Naive thymus-derived CD4-positive, alpha-beta T cell (primary cell): Measurements from ENCODE around the gene CFAP54. TPM values are rescaled to one million over a fixed set of nuclear protein-coding genes. Genes with fewer than 3 reads are reported as not detected.
"Not testable (repeated sequence)": the region's sequence is repeated elsewhere in the genome, so short reads cannot be mapped to it uniquely, and the experiment has no call there.

Source experiments
- ATAC-seq: fragments of 150-1000 bp; cut with Tn5 transposase; 2 replicates; pipeline ENCODE4 v1.10.0; 2021; ENCODE audit warnings: mild to moderate bottlenecking, moderate library complexity
- CTCF ChIA-PET: fragments of 350-600 bp; sonication (Branson Sonifier 250); formaldehyde crosslinking; loops from one replicate; lab custom pipeline; 2021; ENCODE audit warnings: antibody characterized with exemption; lab: Charles Lee
- POLR2A ChIA-PET: fragments of 350-600 bp; sonication (Branson Sonifier 250); formaldehyde crosslinking; loops from one replicate; lab custom pipeline; 2021; ENCODE audit warnings: antibody characterized with exemption, inconsistent platforms; lab: Charles Lee
- DNase-seq, 9 donors: peaks; one replicate each; pipeline versions ENCODE4 v3.0.0 to v3.0.0-alpha.2; 2020 to 2022; ENCODE audit warnings: mixed read lengths in 1 of 9
- H3K27ac ChIP-seq: one replicate; pipeline ENCODE4 v1.7.0; 2013; ENCODE audit warnings: mild to moderate bottlenecking, low read depth, low read length, moderate library complexity
- H3K27me3 ChIP-seq, 2 donors: one replicate each; pipeline ENCODE4 v1.7.0; 2013; ENCODE audit warnings: low read length in 2 of 2, mild to moderate bottlenecking in 2 of 2, moderate library complexity in 2 of 2; ENCODE audit not compliant: control insufficient read depth in 2 of 2, insufficient read depth in 2 of 2
- H3K36me3 ChIP-seq, 3 experiments: 1 replicate in 2 of 3; 2 replicates in 1 of 3; pipeline ENCODE4 v1.7.0; 2013; ENCODE audit warnings: low read length in 3 of 3, mild to moderate bottlenecking in 3 of 3, moderate library complexity in 1 of 3; ENCODE audit not compliant: insufficient read depth in 3 of 3, control insufficient read depth in 2 of 3
- H3K4me1 ChIP-seq, 2 donors: one replicate each; pipeline ENCODE4 v1.7.0; 2013; ENCODE audit warnings: low read length in 2 of 2, mild to moderate bottlenecking in 2 of 2, moderate library complexity in 1 of 2; ENCODE audit not compliant: control insufficient read depth in 2 of 2, insufficient read depth in 2 of 2
- H3K4me3 ChIP-seq: 2 replicates; pipeline ENCODE4 v1.7.0; 2013; ENCODE audit warnings: mild to moderate bottlenecking, low read length
- H3K9me3 ChIP-seq, 3 experiments: 1 replicate in 2 of 3; 2 replicates in 1 of 3; pipeline ENCODE4 v1.7.0; 2013; ENCODE audit warnings: low read length in 3 of 3; ENCODE audit not compliant: control insufficient read depth in 2 of 3
- H3K27ac Mint-ChIP-seq, 9 donors: one replicate each; pipeline ENCODE4 v1.8.0; 2020 to 2022; ENCODE audit warnings: mixed read lengths in 9 of 9, mild to moderate bottlenecking in 8 of 9, moderate library complexity in 5 of 9, inconsistent platforms in 2 of 9
- H3K27me3 Mint-ChIP-seq, 5 donors: one replicate each; pipeline ENCODE4 v1.8.0; 2021 to 2022; ENCODE audit warnings: mixed read lengths in 5 of 5, mild to moderate bottlenecking in 1 of 5
- H3K36me3 Mint-ChIP-seq, 5 donors: one replicate each; pipeline ENCODE4 v1.8.0; 2020 to 2022; ENCODE audit warnings: mixed read lengths in 5 of 5, mild to moderate bottlenecking in 3 of 5, inconsistent platforms in 1 of 5
- H3K4me1 Mint-ChIP-seq, 7 donors: one replicate each; pipeline ENCODE4 v1.8.0; 2020 to 2022; ENCODE audit warnings: mixed read lengths in 7 of 7, mild to moderate bottlenecking in 3 of 7, inconsistent platforms in 1 of 7
- H3K4me3 Mint-ChIP-seq, 10 donors: one replicate each; pipeline ENCODE4 v1.8.0; 2020 to 2022; ENCODE audit warnings: mild to moderate bottlenecking in 10 of 10, mixed read lengths in 10 of 10, moderate library complexity in 6 of 10, inconsistent platforms in 2 of 10
- H3K9me3 Mint-ChIP-seq, 11 donors: one replicate each; pipeline ENCODE4 v1.8.0; 2020 to 2022; ENCODE audit warnings: mixed read lengths in 11 of 11, mild to moderate bottlenecking in 4 of 11, inconsistent platforms in 1 of 11, moderate library complexity in 1 of 11
- intact Hi-C, 2 donors: fragments of 100-400 bp; cut with micrococcal nuclease; formaldehyde crosslinking; loops; one replicate each; pipeline ENCODE4 v1.15.1; 2023
- polyA plus RNA-seq, 2 donors: library from polyadenylated mRNA; unstranded; fragments of 300-500 nt; fragmentation: Illumina TruSeq; gene quantifications; one replicate each; pipeline ENCODE4 v1.2.3, GENCODE V29; 2021
- total RNA-seq, 6 experiments: library from RNA in 5 of 6; stranded (reverse) in 5 of 6; gene quantifications; 1 replicate in 5 of 6; 2 replicates in 1 of 6; pipeline ENCODE4 v1.2.3 and lab custom pipeline; 2021 to 2026

The CFAP54 gene
- total and polyA plus RNA-seq, 7 experiments from 2014 or later, result 0.07 to 0.93 (median 0.27) TPM; not detected in 1

DNA sequence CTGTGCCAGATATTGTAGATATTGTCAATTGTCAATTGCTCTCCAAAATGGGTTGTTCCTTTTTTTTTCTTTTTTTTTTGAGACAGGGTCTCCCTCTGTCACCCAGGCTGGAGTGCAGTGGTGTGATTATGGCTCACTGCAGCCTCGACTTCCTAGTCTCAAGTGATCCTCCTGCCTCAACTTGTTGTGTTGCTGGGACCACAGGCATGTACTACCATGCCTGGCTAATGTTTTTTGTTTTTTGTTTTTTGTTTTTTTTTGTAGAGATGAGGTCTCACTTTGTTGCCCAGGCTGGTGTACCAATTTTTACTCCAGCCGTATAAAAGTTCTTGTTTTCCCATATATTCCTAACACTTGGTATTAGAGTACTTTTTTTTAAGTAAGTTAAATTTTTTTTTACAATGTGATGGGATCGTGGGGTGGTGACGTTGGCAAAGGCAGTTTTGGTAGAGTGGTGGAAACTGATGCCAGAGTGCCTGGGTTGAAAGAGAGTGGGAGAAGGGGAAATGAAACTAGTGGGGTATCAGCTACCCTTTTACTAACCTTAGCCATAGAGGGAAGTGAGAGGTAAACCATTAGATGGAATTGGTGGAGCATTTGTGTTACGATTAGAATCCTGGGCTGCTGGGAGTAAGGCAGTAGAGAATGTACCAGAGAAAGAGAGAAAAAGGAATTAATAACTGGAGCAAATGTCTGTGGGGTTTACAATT is 33.0 kb upstream of the CFAP54 start:
- Histone ChIP-seq H3K4me3 (no peak overlapping the region), H3K9me3 (no peaks in the 10 kb centered on the region), H3K36me3 (no peaks in the 10 kb centered on the region), H3K27me3 (no peaks in the 10 kb centered on the region), H3K4me1 (no peaks in the 10 kb centered on the region), H3K27ac (no peak overlapping the region)
- POLR2A ChIA-PET, result interaction anchor here (0.7 kb wide), 1 partner anchor 452 kb away, joined by 3 read pairs; no protein-coding TSS in a partner anchor
- peaks cover 0 to 5% (median 0%) of the 10 kb centered on the region in 11 donors for H3K9me3 Mint-ChIP-seq
- peak overlapping the region in 1 of 9 donors; percentile 59 for H3K27ac Mint-ChIP-seq
- ATAC-seq, result peak; percentile 46
- CTCF ChIA-PET, result interaction anchor here (1.9 kb wide), 1 partner anchor 11 kb away, joined by 5 read pairs; no protein-coding TSS in a partner anchor
- H3K36me3 Mint-ChIP-seq, result peaks cover 0 to 7% (median 0%) of the 10 kb centered on the region in 5 donors
- peaks cover 5 to 16% (median 9%) of the 10 kb centered on the region in 7 donors for H3K4me1 Mint-ChIP-seq
- intact Hi-C loops, result no loop called here
- no peaks in the 10 kb centered on the region for H3K27me3 Mint-ChIP-seq
- H3K4me3 Mint-ChIP-seq, result no peak overlapping the region
- DNase-seq, result no peak

GRCh38 chr12:96457191-96457930 is 32.0 kb upstream of the CFAP54 start:
- ChIA-PET CTCF (interaction anchor here (0.6 to 1.9 kb wide), 3 partner anchors 12 to 393 kb away, joined by 3 to 5 read pairs (median 3); no protein-coding TSS in a partner anchor), POLR2A (interaction anchor here (0.6 to 1.0 kb wide), 4 partner anchors 8 to 451 kb away, joined by 3 read pairs; no protein-coding TSS in a partner anchor)
- Histone ChIP-seq H3K27ac (no peak overlapping the region), H3K4me1 (no peaks in the 10 kb centered on the region), H3K9me3 (no peaks in the 10 kb centered on the region), H3K4me3 (no peak overlapping the region), H3K27me3 (no peaks in the 10 kb centered on the region), H3K36me3 (no peaks in the 10 kb centered on the region)
- Mint-ChIP-seq H3K4me1 (peaks cover 5 to 16% (median 9%) of the 10 kb centered on the region in 7 donors), H3K36me3 (peaks cover 0 to 6% (median 0%) of the 10 kb centered on the region in 5 donors), H3K4me3 (no peak overlapping the region), H3K27me3 (peaks cover 0 to 3% (median 0%) of the 10 kb centered on the region in 5 donors), H3K27ac (peak overlapping the region in 1 of 9 donors; percentile 55), H3K9me3 (peaks cover 0 to 2% (median 0%) of the 10 kb centered on the region in 11 donors)
- intact Hi-C loops, result no loop called here
- DNase-seq (no peak), ATAC-seq (no peak)

- H3K4me1 ChIP-seq, H3K36me3 ChIP-seq, H3K4me3 Mint-ChIP-seq, ATAC-seq, H3K36me3 Mint-ChIP-seq, H3K27me3 ChIP-seq, H3K27ac ChIP-seq, H3K9me3 Mint-ChIP-seq, H3K27me3 Mint-ChIP-seq, intact Hi-C loops, H3K9me3 ChIP-seq, H3K4me3 ChIP-seq: not testable (repeated sequence)
- Mint-ChIP-seq H3K4me1 (peaks cover 5 to 16% (median 8%) of the 10 kb centered on the region in 7 donors), H3K27ac (peak overlapping the region in 1 of 9 donors; percentile 73)
- CTCF ChIA-PET, result interaction anchor here (0.6 kb wide), 1 partner anchor 40 kb away, joined by 3 read pairs; no protein-coding TSS in a partner anchor
- POLR2A ChIA-PET, result interaction anchor here (0.7 kb wide), 1 partner anchor 880 kb away, joined by 6 read pairs; no protein-coding TSS in a partner anchor
- DNase-seq, result peak in 2 of 9 donors; percentile 8 to 13
These were observed 30.1 kb upstream of the CFAP54 start for GRCh38 chr12:96459281-96459680.

DNA sequence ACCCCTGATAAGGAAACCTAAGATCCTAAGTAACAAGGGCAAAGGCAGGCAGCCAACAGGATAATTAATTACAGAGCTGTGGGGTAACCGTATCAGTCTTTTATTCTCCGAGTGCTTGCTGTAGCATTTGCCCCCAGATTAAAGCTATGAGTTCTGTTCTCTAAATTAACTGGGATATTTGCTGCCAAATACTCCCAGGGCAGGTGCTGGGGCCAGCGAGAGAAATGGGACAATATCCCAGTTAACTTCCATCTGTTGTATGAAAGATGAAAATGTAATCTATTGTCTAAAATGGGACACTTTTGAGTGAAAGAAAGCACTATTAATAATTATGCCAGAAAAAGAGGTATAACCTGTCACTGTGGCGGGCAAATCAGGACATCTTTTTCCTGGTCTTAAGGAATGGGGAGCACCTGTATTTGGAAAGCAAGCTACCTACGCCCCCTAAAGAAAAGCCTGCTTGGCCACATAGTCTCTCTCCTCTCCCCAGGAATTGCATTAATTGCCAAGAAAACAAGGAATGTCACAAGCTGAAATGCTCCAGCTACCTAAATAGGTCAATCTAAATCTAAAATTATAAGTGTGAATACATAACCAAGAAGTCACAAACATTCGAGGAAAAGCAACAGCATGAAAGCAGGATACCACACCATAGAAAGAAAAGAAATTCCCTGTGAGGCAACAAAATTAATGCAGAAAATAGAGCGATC is 26.7 kb upstream of the CFAP54 start:
- no peak overlapping the region for H3K4me3 ChIP-seq
- Mint-ChIP-seq H3K27me3 (peaks cover 0 to 5% (median 0%) of the 10 kb centered on the region in 5 donors), H3K36me3 (no peaks in the 10 kb centered on the region), H3K27ac (no peak overlapping the region), H3K4me3 (no peak overlapping the region), H3K9me3 (no peaks in the 10 kb centered on the region), H3K4me1 (peaks cover 0 to 7% (median 0%) of the 10 kb centered on the region in 7 donors)
- H3K4me1 ChIP-seq, result no peaks in the 10 kb centered on the region
- H3K27ac ChIP-seq, result no peak overlapping the region
- intact Hi-C loops, result no loop called here
- no peaks in the 10 kb centered on the region for H3K36me3 ChIP-seq
- CTCF ChIA-PET, result no interaction called here
- no peak for DNase-seq
- no peaks in the 10 kb centered on the region for H3K9me3 ChIP-seq
- H3K27me3 ChIP-seq, result no peaks in the 10 kb centered on the region
- no peak for ATAC-seq
- POLR2A ChIA-PET, result interaction anchor here (0.6 to 1.1 kb wide), 3 partner anchors 28 to 194 kb away, joined by 3 to 5 read pairs (median 3); no protein-coding TSS in a partner anchor

GRCh38 chr12:96465896-96466295 is 23.5 kb upstream of the CFAP54 start:
- intact Hi-C loops, result no loop called here
- H3K27ac Mint-ChIP-seq, result no peak overlapping the region

More at GRCh38 chr12:96465896-96466295, 23.5 kb upstream of the CFAP54 start:
- Mint-ChIP-seq H3K4me1 (peaks cover 0 to 6% (median 0%) of the 10 kb centered on the region in 7 donors), H3K4me3 (no peak overlapping the region), H3K36me3 (peaks cover 3 to 7% (median 5%) of the 10 kb centered on the region in 5 donors), H3K9me3 (peaks cover 0 to 12% (median 7%) of the 10 kb centered on the region in 11 donors), H3K27me3 (peaks cover 0 to 5% (median 0%) of the 10 kb centered on the region in 5 donors)
- no peaks in the 10 kb centered on the region for H3K27me3 ChIP-seq
- no peaks in the 10 kb centered on the region for H3K9me3 ChIP-seq
- H3K27ac ChIP-seq, result no peak overlapping the region
- H3K4me1 ChIP-seq, result no peaks in the 10 kb centered on the region
- ChIA-PET CTCF (interaction anchor here (0.5 to 1.7 kb wide), 3 partner anchors 23 to 626 kb away, joined by 3 to 5 read pairs (median 3); partner anchors contain the start of gene CFAP54), POLR2A (interaction anchor here (0.6 to 1.3 kb wide), 3 partner anchors 10 to 964 kb away, joined by 3 to 7 read pairs (median 5); no protein-coding TSS in a partner anchor)
- no peak overlapping the region for H3K4me3 ChIP-seq
- ATAC-seq (no peak), DNase-seq (no peak)
- no peaks in the 10 kb centered on the region for H3K36me3 ChIP-seq
